CD4-positive, alpha-beta T cell treated with Interleukin-17A for 4 hours (primary cell): Measurements from ENCODE around the gene RUVBL2.
"Not testable (repeated sequence)": the region's sequence is repeated elsewhere in the genome, so short reads cannot be mapped to it uniquely, and the experiment has no call there.

Source experiments
- DNase-seq: peaks from one replicate; pipeline ENCODE4 v3.0.0-alpha.2; 2020; ENCODE audit warnings: mixed read lengths

Gene RUVBL2

DNA sequence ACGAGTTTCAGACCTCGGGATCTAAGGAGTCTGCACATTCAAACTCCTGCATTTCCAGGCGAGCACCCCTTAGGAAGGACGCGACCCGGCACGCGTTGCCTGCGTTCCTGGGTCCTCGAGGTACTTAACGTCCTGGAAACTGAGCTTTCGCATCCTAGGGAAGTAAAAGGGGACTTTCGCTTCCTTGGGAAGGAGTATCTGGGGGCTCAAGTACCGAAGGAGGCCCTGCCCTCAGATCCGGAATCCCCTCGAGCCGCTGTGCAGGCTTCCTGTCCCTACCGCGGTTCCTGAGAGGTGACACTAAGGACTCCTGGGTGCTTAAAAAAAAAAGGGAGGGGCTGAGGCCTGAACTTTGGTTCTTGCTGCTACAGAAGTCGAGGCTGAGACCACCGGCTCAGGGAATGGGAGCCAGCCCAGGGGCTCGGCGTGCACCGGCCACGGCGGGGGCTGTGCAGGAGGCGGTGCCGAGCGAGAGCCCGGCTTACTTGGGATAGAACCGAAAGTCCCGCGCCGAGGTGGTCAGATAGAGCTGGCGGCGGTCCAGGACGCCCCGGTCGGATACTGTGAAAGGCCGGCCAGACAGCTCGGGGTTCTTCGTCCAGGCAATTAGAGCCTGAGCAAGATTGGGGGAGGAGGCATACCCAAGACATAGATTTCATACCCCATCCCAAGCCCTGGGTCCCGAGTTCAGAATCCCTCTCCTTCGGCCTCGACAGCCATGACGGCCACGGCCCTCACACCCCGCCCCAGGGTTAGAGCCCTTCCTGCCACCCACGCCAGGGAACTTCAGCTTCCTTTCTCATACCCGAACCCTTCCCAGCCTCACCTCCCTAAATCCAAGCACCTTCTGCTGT, 24.9 kb downstream of the RUVBL2 start:
- DNase-seq: peak; percentile 47

DNA sequence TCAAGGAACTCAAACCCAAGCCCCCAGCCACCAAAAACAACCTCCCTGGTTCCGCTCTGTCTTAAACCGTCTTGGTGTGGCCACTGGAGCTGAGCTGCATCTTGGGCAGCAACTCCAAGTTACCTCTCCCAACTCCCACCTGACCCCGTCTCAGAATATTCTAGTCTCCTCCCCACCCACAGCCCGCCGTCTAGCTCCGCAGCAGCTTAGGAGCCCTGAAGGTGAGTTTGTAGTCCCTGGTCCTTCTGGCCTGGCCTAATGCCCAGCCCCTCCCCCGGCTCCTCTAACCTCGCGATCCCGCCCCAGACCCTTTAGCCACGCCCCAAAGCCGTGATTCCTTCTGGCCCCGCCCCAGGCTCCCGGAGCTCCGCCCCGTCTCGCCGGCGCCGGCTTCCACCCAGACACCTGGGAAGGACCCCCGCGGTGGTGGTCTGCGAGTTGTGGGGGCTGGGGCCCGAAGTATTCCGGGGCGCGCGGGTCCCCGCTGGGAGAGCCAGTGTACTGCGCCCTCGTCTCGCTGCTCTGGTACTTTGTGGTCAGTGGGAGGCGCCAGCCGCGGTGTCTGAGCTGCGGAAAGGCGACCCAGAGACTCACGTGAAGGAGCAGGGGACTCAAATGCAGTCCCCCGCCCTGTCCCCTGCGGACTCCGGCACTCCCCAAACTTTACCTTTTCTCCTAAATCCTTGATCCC, 25.7 kb downstream of the RUVBL2 start:
- DNase-seq: peak; percentile 83

- no peak for DNase-seq
Observed at GRCh38 chr19:49020342-49020741, 26.7 kb downstream of the RUVBL2 start.

DNA sequence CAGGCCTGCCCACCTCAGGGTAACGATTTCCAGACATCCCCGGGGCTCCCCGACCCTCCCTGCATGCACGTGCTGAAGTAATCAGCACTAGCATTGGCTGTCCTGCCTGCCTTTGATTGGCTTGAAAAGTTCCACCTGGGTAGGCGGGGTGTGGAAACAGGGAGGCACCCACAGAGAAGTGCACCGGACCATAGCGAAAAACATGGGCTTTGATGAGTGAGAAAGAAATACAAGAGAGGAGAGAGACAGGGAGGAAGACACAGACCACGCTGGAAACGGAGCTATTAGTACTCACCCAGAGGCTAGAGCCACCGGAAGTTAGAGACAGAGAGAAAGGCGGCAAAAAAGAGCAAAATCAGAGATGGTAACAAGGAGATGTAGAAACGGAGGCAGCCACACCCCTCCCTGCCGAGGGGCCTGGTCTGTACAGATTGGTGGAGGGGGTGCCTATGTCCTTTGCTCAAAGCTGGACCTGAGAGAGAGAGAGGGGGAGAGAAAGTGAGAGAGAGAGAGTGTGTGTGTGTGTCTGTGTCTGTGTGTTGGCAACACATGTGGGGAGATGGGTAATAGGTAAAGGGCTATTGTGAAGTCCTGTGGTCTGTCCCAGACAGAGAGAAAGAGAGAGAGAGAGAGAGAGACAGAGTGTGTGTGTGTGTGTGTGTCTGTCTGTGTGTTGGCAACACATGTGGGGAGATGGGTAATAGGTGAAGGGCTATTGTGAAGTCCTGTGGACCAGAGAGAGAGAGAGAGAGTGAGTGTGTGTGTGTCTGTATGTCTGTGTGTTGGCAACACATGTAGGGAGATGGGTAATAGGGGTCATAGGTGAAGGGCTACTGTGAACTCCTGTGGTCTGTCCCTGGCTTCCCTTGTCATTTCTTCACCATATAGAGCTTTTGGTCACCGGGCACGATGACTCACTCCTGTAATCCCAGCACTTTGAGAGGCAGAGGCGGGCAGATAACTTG, 27.5 kb downstream of the RUVBL2 start:
- DNase-seq: no peak

DNA sequence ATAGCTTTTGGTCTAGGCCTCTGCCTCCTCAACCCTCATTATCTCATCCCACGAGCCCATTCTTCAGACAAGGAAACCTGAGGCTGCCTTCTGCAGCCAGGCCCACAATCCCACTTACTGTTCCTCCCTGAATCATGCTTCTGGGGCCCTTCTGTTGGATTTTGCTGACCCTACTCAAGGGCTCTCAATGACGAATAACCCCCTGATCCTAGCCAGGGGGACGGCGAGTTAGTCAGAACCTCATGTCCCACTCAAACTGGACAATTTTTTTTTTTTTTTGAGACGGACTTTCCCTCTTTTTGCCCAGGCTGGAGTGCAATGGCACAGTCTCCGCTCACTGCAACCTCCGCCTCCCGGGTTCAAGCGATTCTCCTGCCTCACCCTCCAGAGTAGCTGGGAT, 28.4 kb downstream of the RUVBL2 start:
- no peak for DNase-seq

- not testable (repeated sequence) for DNase-seq
Observed at GRCh38 chr19:49024233-49024632, 30.5 kb downstream of the RUVBL2 start, which contains the start of gene CGB3. CGB3 (minus strand) TSS chr19:49024333; CDS start chr19:49023971, 362 bp downstream.

- DNase-seq: not testable (repeated sequence)
Observed at GRCh38 chr19:49025088-49025487, 31.4 kb downstream of the RUVBL2 start.

DNA sequence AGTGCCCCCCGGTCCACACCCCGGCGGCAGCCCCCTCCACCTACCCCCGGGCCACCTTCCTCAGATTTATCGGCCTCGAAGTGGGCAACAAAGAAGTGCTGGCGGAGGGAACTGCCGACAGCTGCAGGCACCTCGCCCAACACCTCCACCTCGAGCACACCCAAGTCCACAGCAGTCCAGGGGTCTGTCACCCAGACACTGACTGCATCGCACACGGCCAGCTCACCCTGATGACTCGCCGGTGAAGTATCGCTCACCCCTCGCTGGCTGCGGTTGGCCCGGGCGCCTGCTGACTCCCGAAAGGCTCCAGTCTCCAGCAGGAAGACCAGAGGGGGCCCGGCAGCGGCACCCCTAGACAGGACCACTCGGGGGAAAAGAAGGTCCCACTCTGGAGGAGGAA, 31.9 kb downstream of the RUVBL2 start:
- DNase-seq: not testable (repeated sequence)

- DNase-seq: not testable (repeated sequence)
Observed at GRCh38 chr19:49028686-49029085, 35.0 kb downstream of the RUVBL2 start.

DNA sequence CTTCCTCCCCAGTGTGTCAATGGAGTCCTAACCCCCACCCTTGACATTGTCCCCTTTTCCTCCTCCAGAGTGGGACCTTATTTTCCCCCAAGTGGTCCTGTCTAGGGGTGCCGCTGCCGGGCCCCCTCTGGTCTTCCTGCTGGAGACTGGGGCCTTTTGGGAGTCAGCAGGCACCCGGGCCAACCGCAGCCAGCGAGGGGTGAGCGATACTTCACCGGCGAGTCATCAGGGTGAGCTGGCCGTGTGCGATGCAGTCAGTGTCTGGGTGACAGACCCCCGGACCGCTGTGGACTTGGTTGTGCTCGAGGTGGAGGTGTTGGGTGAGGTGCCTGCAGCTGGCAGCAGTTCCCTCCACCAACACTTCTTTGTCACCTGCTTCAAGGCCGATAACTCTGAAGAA, 36.1 kb downstream of the RUVBL2 start:
- not testable (repeated sequence) for DNase-seq

DNA sequence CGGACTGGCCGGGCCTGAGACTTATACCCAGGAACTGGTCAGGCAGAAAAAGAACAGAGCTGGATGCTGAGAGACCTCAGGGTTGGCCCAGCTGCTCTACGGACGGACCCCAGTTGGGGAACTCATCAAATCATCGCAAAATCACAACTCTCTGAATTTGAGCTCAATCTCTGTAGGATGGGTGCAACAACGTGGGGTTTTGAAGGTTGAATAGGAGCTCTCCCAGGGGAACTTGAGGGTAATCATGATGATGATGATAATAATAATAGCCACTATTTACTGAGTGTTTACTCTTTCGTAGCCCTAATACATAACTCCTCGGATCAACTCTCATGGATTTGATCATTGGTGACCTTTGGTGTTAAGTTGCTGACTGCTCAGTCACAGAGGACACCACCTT, 36.6 kb downstream of the RUVBL2 start:
- not testable (repeated sequence) for DNase-seq

GRCh38 chr19:49031642-49032301, 38.1 kb downstream of the RUVBL2 start, which contains the start of gene CGB2:
CGB2 (plus strand) TSS chr19:49031890; CDS start chr19:49032096, 206 bp downstream.
- peak; percentile 43 for DNase-seq

GRCh38 chr19:49036815-49037214, 43.1 kb downstream of the RUVBL2 start, which contains the start of gene CGB1:
CGB1 (minus strand) TSS chr19:49036895; CDS start chr19:49036711, 184 bp downstream.
- not testable (repeated sequence) for DNase-seq

GRCh38 chr19:49038111-49038510, 44.4 kb downstream of the RUVBL2 start:
- DNase-seq: not testable (repeated sequence)

DNA sequence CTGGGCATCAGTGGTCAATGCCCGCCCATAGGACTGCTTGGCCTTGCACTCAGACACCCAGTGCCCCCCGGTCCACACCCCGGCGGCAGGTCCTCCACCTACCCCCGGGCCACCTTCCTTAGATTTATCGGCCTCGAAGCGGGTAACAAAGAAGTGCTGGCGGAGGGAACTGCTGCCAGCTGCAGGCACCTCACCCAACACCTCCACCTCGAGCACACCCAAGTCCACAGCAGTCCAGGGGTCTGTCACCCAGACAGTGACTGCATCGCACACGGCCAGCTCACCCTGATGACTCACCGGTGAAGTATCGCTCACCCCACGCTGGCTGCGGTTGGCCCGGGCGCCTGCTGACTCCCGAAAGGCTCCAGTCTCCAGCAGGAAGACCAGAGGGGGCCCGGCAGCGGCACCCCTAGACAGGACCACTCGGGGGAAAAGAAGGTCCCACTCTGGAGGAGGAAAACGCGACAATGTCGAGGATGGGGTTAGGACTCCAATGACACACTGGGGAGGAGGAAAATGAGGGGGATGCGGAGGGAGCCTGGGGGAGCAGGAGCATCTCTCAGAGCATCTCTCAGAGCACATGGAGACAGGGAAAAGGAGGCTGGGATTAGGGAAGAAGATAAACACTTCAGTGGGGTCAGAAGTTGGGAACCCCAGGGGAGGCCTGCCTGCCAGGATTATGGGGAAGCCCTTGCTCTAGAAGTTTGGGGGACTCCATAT, 45.0 kb downstream of the RUVBL2 start:
- not testable (repeated sequence) for DNase-seq

- not testable (repeated sequence) for DNase-seq
Observed at GRCh38 chr19:49039736-49040135, 46.0 kb downstream of the RUVBL2 start.

DNA sequence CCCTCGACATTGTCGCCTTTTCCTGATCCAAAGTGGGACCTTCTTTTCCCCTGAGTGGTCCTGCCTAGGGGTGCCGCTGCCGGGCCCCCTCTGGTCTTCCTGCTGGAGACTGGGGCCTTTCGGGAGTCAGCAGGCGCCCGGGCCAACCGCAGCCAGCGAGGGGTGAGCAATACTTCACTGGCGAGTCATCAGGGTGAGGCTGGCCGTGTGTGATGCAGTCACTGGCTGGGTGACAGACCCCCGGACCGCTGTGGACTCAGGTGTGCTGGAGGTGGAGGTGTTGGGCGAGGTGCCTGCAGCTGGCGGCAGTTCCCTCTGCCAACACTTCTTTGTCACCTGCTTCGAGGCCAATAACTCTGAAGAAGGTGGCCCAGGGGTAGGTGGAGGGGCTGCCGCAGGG, 48.5 kb downstream of the RUVBL2 start:
- no peak for DNase-seq

GRCh38 chr19:49042666-49043065, 49.0 kb downstream of the RUVBL2 start:
- not testable (repeated sequence) for DNase-seq

GRCh38 chr19:49043548-49043947, 49.9 kb downstream of the RUVBL2 start, which contains the start of gene CGB5:
CGB5 (plus strand) TSS chr19:49043848; CDS start chr19:49044210, 362 bp downstream.
- DNase-seq: not testable (repeated sequence)

DNA sequence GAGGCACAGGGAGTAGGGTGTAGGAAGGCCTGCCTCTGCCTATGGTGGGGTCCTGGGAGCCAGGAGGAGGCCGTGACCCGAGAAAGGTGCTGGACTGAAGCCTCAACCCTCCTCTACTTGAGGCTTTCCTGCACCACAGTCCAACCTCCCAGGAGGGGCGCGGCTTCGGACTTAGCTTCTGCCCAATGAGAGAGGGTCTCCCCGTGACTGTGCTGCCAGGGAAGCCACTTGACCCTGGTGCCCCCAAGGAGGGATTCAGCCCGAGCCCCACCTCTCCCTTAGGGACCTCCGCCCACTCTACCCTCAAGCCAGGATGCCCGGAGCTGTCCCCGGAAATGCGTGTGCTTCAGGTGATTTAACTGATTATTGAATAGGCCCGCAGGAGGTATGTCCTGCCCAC, 55.3 kb downstream of the RUVBL2 start, which contains the start of gene CGB8:
Gene CGB8 (minus strand): TSS at position 101 of the 400 bp plus-strand sequence. CDS start 372 bp downstream, outside the sequence.
- not testable (repeated sequence) for DNase-seq

DNA sequence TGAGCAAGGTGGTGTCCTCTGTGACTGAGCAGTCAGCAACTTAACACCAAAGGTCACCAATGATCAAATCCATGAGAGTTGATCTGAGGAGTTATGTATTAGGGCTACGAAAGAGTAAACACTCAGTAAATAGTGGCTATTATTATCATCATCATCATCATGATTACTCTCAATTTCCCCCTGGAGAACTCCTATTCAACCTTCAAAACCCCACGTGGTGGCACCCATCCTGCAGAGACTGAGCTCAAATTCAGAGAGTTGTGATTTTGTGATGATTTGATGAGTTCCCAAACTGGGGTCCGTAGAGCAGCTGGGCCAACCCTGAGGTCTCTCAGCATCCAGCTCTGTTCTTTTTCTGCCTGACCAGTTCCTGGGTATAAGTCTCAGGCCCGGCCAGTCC, 56.1 kb downstream of the RUVBL2 start:
- not testable (repeated sequence) for DNase-seq
